Muscle of back (tissue), 11 donors: ENCODE data around the gene S100A12. TPM values are rescaled to one million over a fixed set of nuclear protein-coding genes. Genes with fewer than 3 reads are reported as not detected.

Experiments
- DNase-seq, 3 donors: peaks; one replicate each; pipeline versions ENCODE4 v3.0.0 to v3.0.0-alpha.2; 2013
- polyA plus RNA-seq, 10 donors: library from polyadenylated mRNA; unstranded; fragments of 120-200 nt; gene quantifications; one replicate each; pipeline ENCODE4 v1.2.1, GENCODE V29; 2013; ENCODE audit not compliant: insufficient read length in 10 of 10

The S100A12 gene
- polyA plus RNA-seq, 10 donors: 0.26 to 4.9 (median 1.8) TPM; not detected in 1

- no peak for DNase-seq
Measured at GRCh38 chr1:153368495-153368894, 6.9 kb downstream of the S100A12 start.

- DNase-seq: no peak
Measured at GRCh38 chr1:153367090-153367489, 8.3 kb downstream of the S100A12 start.

GRCh38 chr1:153366261-153366660 lies 9.2 kb downstream of the S100A12 start:
- no peak for DNase-seq

- no peak for DNase-seq
Measured at GRCh38 chr1:153365696-153366095, 9.7 kb downstream of the S100A12 start.

- no peak for DNase-seq
Measured at GRCh38 chr1:153364766-153365666, 10.4 kb downstream of the S100A12 start.

- DNase-seq: no peak
Measured at GRCh38 chr1:153364156-153364555, 11.3 kb downstream of the S100A12 start.

- DNase-seq: no peak
Measured at GRCh38 chr1:153363641-153364040, 11.8 kb downstream of the S100A12 start.

GRCh38 chr1:153362187-153362775 lies 13.1 kb downstream of the S100A12 start:
- no peak for DNase-seq

- DNase-seq: no peak
Measured at GRCh38 chr1:153361480-153362109, 13.8 kb downstream of the S100A12 start.

GRCh38 chr1:153360592-153361479 lies 14.6 kb downstream of the S100A12 start:
- no peak for DNase-seq

- DNase-seq: no peak
Measured at GRCh38 chr1:153360190-153360589, 15.2 kb downstream of the S100A12 start.

- no peak for DNase-seq
Measured at GRCh38 chr1:153359241-153359640, 16.2 kb downstream of the S100A12 start.

GRCh38 chr1:153358691-153358975 lies 16.8 kb downstream of the S100A12 start:
- DNase-seq: no peak

GRCh38 chr1:153357853-153358690 lies 17.3 kb downstream of the S100A12 start, which contains the start of gene S100A9:
TSS of gene S100A9 (plus strand) at chr1:153357854. CDS start at chr1:153358284, 430 bp downstream.
- DNase-seq: peak in 1 of 3 donors; percentile 14

- peak in 1 of 3 donors; percentile 21 for DNase-seq
Measured at GRCh38 chr1:153357076-153357852, 18.2 kb downstream of the S100A12 start.

GRCh38 chr1:153356392-153357075 lies 18.9 kb downstream of the S100A12 start:
- no peak for DNase-seq

- peak in 1 of 3 donors; percentile 32 for DNase-seq
Measured at GRCh38 chr1:153355445-153356071, 19.9 kb downstream of the S100A12 start.

GRCh38 chr1:153354515-153355193 lies 20.8 kb downstream of the S100A12 start:
- no peak for DNase-seq
